Bronchial epithelial cell (primary cell): ENCODE data around the gene SCG2. TPM values are rescaled to one million over a fixed set of nuclear protein-coding genes. Genes with fewer than 3 reads are reported as not detected.
A peak's percentile ranks its signal among the peaks of the same experiment; 100 is the strongest.

Source experiments
- DNase-seq: peaks from one replicate; pipeline ENCODE4 v3.0.0-alpha.2; 2010; ENCODE audit warnings: low read depth
- FAIRE-seq: peaks from 2 replicates; lab custom pipeline; 2011; peaks lifted over from hg19 to GRCh38; lab: Jason Lieb, UNC
- H3K27me3 ChIP-seq: 2 replicates; pipeline ENCODE4 v1.5.1; 2011; ENCODE audit warnings: low read length; ENCODE audit not compliant: control insufficient read depth, insufficient read depth
- H3K36me3 ChIP-seq: 2 replicates; pipeline ENCODE4 v1.5.1; 2011; ENCODE audit warnings: low read length; ENCODE audit not compliant: control insufficient read depth, insufficient read depth
- H3K4me3 ChIP-seq: 2 replicates; pipeline ENCODE4 v1.5.1; 2011; ENCODE audit warnings: mild to moderate bottlenecking, low read depth, low read length, control low read depth
- total RNA-seq: library from RNA; depleted of rRNA; stranded (reverse); fragments of >200 nt; gene quantifications from 2 replicates; pipeline ENCODE4 v1.2.1, GENCODE V29; 2014
- TF ChIP-seq, protein P1 (sequence below): IDR thresholded peaks from 2 replicates; pipeline ENCODE4 v1.5.1; 2011; ENCODE audit warnings: mild to moderate bottlenecking, moderate library complexity, low read length, control low read depth, inconsistent platforms; ENCODE audit not compliant: insufficient read depth, severe bottlenecking

Gene SCG2
- total RNA-seq, 1 donor from 2014 or later: 0.26 TPM

DNA sequence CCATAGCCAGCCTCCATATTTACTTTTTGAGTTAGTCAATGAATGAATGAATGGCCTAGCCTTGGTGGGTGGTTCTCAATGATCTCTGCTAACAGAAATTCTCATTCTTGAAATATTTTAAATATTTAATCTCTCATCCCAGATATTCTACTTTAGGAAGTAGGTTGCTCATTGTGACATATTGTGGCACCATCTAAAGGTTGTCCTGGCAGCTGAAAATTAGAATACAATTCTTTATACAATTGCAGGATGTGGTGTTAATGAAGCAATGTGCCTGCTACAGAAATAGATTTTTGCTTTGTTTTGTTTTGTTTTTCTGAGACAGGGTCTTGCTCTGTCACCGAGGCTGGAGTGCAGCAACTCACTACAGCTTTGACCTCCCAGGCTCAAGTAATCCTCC lies 35.8 kb downstream of the SCG2 start:
- DNase-seq: no peak
- H3K27me3 ChIP-seq: no peaks in the 10 kb centered on the region
- no peak overlapping the region for H3K4me3 ChIP-seq
- no peaks in the 10 kb centered on the region for H3K36me3 ChIP-seq
- FAIRE-seq: no peak
- TF ChIP-seq, protein P1, sequence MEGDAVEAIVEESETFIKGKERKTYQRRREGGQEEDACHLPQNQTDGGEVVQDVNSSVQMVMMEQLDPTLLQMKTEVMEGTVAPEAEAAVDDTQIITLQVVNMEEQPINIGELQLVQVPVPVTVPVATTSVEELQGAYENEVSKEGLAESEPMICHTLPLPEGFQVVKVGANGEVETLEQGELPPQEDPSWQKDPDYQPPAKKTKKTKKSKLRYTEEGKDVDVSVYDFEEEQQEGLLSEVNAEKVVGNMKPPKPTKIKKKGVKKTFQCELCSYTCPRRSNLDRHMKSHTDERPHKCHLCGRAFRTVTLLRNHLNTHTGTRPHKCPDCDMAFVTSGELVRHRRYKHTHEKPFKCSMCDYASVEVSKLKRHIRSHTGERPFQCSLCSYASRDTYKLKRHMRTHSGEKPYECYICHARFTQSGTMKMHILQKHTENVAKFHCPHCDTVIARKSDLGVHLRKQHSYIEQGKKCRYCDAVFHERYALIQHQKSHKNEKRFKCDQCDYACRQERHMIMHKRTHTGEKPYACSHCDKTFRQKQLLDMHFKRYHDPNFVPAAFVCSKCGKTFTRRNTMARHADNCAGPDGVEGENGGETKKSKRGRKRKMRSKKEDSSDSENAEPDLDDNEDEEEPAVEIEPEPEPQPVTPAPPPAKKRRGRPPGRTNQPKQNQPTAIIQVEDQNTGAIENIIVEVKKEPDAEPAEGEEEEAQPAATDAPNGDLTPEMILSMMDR: no peak

DNA sequence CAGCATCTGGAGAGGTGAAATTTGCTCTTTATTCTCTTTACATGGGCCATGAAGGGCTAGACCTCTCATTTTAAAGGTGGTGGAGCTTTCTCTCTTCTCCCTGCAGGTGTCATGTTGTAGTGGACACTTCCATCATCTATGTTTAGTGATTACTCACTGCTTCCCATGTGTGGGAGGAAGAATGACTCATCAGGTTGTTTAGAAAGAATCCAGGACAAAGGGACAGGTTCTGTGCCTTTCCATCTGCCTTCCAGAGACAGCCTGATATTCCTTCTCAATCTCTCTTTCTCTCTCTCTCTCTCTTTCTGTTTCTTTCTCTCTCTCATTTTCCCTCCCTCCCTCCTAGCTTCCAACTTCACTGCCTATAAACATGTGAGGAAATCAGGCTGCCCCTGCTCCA lies 38.7 kb downstream of the SCG2 start:
- no peak for FAIRE-seq
- no peak overlapping the region for H3K4me3 ChIP-seq
- peak; percentile 94 for DNase-seq

DNA sequence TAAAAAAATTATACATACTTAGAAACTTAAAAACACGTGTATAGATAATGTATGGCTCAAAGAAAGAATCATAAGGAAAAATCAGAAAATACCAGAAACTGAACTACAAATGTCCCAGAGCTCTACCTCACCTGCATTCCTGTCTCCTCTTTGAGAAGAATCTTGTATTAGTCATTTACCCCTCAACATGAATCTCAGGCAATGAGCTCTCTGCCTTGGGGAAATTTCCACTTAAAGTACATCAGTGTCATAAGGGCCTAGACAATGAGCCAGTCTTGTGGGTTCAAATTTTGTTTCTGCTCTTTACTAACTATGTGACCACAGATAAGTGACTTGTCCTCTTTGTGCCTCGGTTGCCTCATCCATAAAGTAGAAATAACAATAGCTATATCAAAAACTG lies 40.1 kb downstream of the SCG2 start:
- no peak for DNase-seq
- FAIRE-seq: no peak
- no peaks in the 10 kb centered on the region for H3K36me3 ChIP-seq
- TF ChIP-seq, protein P1: no peak
- no peaks in the 10 kb centered on the region for H3K27me3 ChIP-seq
- no peak overlapping the region for H3K4me3 ChIP-seq

More for the DNA sequence above, 38.7 kb downstream of the SCG2 start:
- TF ChIP-seq, protein P1: no peak
- H3K27me3 ChIP-seq: no peaks in the 10 kb centered on the region
- no peaks in the 10 kb centered on the region for H3K36me3 ChIP-seq

DNA sequence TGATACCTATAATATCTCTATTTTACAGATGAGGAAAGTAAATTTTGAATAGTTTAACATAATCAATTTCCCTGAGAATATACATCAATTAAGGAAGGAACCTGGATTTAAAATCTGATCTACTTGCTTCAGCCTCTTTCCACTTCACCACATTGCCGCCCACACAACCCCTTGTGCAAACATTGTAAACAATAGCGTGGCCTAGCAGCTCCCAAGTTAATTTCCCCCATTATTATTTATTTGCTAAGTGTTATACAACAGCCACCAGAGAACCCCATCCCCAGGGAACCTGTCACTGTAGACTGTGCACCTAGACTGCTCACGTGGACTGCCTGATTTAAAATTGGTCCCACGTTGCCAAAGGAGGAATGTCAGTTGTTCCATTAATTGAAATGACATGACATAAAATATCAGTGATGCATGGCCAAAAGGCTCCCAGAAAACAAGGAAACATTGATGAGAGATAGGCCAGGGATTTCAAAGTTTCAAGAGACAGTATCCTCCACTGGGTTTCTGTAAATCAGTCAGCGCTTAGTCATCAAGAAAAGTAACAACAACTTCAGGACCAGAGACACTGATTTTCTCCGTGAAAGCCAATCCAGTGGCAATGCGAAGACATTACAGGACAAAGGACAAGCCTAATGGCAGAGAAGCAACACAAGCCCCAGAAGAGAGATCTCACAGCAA lies 41.3 kb downstream of the SCG2 start:
- no peaks in the 10 kb centered on the region for H3K36me3 ChIP-seq
- H3K27me3 ChIP-seq: no peaks in the 10 kb centered on the region
- TF ChIP-seq, protein P1: no peak
- no peak overlapping the region for H3K4me3 ChIP-seq
- DNase-seq: peak; percentile 37
- no peak for FAIRE-seq

DNA sequence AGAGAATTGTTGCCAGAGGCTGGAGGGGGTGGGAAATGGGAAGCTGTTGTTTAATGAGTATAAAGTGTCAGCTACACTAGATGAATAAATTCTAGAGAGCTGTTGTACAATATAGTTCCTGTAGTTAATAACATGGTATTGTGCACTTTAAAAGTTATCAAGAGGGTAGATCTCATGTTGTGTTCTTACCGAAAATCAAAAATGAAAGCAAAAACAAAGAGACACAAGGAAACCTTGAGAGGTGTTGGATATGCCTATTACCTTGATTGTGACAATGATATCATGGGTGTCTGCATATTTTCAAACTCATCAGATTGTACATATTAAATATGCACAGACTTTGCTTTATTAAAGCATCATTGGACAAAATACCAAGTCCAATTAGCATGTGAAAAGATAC lies 43.2 kb downstream of the SCG2 start:
- H3K4me3 ChIP-seq: no peak overlapping the region
- DNase-seq (no peak), FAIRE-seq (no peak)
- H3K27me3 ChIP-seq: peaks cover 4% of the 10 kb centered on the region
- no peaks in the 10 kb centered on the region for H3K36me3 ChIP-seq
- TF ChIP-seq, protein P1: no peak

DNA sequence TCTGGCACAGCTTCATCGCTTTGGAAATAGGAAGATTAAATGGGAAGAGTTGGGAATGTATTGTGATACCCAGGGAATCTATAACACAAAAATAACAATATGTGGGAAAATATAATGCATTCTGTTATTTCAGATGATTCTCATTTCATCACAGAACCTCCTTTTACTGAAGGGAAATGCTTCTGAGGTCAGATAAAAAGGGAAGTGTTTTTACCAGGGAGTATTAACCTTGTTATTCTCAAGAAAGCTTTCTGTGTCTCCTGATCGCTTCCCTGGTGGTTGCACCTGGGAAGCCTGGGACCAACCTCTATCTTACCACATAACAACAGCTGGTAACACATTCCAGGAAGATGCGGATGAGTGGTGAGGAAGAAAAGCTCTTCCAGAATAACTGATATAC lies 47.2 kb downstream of the SCG2 start:
- FAIRE-seq: no peak
- Histone ChIP-seq H3K36me3 (no peaks in the 10 kb centered on the region), H3K4me3 (no peak overlapping the region), H3K27me3 (peaks cover 5% of the 10 kb centered on the region)
- DNase-seq: no peak
- TF ChIP-seq, protein P1: no peak
